HG03565 (cell line): ENCODE measurements around the gene FNBP1.

Experiments
- ATAC-seq: cut with Tn5 transposase; IDR thresholded peaks from one replicate; pipeline ENCODE4 v1.9.1; 2021; ENCODE audit warnings: mild to moderate bottlenecking, moderate library complexity; ENCODE audit not compliant: unreplicated experiment

Gene FNBP1

DNA sequence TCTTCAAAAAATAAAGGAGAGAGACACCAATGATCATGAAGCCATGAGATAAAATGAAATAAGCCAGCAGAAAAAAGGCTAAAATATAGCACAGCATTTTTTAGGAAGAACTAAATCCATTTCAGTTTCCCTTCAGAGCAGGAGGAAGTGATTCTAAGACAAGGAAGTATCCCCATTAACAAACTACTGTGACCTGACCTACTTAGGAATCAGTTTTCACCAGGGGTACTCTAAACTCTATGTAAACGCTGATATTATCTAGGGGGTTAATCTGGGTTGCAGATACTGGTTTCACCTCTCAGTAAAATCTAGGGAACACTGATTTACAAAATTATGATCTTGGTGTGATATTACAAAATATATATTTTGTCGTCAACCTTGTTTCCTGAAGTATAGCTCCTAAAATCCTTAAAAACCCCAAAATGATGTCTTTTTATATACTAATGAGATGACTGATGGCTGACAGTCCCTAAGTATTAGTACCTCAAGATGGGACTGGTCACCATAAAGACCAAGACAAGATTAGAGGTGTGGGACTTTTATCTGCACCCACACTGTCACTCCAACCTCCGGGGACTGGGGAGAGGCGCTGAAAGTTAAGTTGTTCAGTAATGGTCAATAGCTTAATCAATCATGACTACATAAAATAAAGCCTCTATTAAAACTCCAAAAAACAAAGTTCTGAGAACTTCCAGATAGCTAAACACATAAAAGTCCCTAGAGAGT lies 2.9 kb upstream of the FNBP1 start:
- no peak for ATAC-seq

- no peak for ATAC-seq
Measured at GRCh38 chr9:130043654-130044623, 950 bp upstream of the FNBP1 start.

DNA sequence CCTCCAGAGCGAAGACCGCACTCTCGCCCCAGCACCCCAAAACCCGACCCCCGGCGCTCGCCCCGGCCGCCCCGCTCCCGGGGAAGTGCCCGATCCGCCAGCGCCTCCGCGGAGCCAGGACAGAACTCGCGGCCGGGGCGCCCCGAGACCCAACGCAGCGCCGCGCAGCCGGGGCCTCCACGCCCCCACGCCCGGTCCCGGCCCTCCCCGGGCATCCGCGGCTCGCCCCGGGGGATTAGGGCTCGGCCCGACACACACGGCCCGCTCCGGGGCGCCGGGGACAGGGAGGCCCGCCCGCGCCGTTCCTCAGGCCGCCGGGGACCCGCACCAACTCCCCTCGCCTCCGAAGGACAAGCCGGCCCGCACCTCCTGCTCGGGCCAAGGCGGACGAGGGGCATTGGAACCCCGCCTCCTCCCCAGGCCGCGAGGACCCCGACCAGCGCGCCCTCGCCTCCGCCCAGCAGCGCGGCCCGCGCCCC lies 544 bp downstream of the FNBP1 start:
- ATAC-seq: no peak

- ATAC-seq: no peak
Measured at GRCh38 chr9:130041648-130042405, 1.2 kb downstream of the FNBP1 start.

DNA sequence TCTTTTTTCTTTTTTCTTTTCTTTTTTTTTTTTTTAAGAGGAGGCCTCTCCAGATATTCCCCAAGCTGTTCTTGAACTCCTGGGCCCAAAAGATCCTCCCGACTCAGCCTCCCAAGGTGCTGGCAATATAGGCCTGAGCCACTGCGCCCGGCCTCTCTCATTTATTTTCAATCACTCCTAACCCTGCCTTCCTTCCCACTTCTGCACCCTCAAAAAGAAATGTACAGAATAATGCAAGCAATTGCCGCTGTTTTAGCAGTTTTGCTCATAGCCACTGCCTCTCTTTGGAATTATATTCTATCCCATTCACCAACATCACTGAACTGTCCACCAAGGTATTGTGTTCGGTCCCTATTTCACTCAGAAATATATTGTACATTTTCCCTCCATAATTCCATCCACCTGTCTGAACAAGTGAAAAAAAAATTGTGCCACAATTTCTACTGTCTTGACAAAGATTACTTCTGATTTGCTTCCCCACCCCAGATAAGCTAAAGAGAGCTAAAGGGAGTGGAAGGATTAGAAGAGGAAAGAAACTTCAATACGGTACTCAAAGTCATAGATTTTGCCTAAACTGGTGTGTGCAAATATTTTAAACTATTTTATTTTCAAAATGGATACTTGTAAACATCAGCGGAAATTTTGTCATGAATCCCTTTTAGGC lies 1.9 kb downstream of the FNBP1 start:
- ATAC-seq: no peak

DNA sequence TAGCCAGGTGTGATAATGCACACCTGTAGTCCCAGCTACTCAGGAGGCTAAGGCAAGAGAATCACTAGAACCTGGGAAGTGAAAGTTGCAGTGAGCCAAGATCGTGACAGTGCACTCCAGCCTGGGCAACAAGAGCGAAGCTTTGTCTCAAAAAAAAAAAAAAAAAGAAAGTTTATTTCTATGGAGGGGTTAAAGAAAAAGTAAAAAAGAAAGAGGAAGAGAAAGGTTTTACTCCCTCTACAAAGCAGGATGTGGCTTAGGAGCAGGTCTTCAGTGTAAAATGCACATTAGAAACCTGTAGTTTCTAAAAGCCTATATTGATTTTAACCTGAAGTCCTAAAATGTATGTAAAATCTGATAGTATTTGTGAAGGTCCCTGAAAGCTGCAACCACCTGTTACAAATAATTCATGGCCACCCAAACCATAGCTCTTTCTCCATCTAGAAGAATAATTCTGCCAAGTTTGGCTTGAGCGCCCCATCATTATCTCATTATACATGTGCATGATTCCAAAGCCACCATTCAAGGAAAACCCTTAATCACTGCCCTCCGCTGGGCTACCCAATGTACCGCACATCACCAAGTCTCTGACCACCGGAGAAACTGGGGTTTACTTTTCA lies 3.4 kb downstream of the FNBP1 start:
- no peak for ATAC-seq

DNA sequence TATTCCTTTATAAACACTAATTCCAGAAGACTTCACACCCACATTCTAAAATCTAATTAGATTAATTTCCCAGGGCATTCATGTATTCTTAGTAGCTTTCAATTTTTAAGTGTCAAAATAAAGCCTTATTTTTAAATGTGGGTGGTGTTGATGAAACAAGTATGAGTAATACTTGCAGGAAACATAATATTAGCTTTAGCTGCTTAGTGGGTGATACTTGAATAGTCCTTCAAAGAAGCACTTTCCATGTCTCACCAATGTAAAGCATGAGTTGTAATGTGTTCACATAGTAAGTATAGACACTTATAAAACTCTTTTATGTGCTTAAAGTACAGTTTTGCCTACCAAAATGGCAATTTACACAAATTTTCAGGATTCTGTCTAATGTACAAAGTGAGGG lies 6.9 kb downstream of the FNBP1 start:
- no peak for ATAC-seq

DNA sequence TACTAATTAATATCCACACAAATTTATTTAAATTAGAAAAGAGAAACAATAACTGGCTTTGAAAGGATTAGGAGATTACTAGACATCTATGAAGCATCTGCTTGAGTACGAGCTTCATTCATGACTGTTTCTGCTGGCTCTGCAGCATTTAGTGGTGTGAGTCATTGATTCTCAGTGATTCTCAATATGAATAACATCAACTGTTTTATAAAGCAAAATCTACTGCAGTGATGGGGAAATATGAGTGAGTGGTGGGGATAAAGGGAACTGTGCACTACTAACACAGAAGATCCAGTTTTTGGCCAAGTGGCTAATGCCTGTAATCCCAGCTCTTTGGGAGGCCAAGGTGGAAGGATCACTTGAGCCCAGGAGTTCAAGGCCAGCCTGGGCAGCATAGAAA lies 8.4 kb downstream of the FNBP1 start:
- ATAC-seq: no peak

GRCh38 chr9:130030651-130031127 lies 12.3 kb downstream of the FNBP1 start:
- ATAC-seq: no peak

- ATAC-seq: no peak
Measured at GRCh38 chr9:130029223-130029973, 13.6 kb downstream of the FNBP1 start.

- no peak for ATAC-seq
Measured at GRCh38 chr9:130028493-130029222, 14.3 kb downstream of the FNBP1 start.

DNA sequence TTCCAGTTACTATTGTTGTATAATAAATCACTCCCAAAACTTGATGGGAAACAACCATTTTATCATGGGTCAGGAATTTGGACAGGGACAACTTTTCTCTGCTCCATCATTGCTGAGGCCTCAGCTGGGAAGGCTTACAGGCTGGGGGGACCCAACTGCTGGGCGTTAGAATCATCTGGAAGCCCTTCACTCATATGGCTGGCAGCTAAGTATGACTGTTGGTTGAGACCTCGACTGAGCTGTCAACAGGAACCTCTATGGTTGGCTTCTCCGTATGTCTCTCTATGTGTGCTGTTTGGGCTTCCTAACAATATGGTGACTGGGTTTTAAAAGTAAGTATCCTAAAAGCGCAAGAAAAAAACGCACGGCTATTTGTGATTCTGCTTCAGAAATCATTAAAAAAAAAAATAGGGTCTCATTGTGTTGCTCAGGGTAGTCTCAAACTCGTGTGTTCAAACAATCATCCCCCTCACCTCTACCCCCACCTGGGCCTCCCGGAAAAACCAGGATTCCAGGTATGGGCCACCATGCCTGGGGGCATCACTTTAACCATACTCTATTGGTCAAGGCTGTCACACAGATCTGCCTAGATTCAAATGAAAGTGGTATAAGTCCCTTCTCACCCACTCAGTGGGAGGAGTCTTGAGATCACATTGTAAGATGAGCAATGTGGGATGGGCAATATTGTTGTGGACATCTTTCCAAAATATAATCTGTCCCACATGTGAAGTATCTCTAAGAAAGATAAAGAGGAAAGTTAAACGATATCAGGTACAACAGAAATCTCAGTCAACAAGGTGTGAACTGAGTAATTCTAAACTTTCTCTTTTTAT lies 15.2 kb downstream of the FNBP1 start:
- ATAC-seq: no peak

DNA sequence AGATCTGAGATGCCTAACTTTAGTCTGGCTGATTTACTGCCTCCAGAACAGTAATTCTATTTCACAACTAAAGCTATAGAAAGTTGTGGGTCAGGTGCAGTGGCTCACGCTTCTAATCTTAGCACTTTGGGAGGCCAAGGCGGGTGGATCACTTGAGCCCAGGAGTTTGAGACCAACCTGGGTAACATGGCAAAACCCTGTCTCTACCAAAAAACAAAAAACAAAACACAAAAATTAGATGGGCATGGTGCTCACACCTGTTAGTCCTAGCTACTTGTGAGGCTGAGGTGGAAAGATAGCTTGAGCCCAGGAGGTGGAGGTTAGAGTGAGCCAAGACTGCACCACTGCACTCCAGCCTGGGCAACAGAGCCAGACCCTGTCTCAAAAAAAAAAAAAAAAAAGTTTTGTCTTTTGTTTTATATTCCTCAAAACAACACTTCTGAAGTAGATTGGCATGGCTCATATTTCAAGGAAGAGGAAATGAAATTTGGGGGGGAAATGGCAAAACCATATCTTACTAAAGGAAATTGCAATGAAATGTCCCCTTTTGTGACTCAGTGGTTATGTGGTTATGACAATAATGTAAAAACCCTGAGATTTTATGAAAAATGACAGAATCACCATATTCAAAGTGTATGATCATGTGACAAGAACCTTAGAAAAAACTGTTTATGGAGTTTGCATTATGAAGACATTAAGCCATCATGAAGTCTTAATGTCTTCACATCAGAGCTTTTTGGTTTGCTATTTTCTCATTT lies 16.2 kb downstream of the FNBP1 start:
- no peak for ATAC-seq

DNA sequence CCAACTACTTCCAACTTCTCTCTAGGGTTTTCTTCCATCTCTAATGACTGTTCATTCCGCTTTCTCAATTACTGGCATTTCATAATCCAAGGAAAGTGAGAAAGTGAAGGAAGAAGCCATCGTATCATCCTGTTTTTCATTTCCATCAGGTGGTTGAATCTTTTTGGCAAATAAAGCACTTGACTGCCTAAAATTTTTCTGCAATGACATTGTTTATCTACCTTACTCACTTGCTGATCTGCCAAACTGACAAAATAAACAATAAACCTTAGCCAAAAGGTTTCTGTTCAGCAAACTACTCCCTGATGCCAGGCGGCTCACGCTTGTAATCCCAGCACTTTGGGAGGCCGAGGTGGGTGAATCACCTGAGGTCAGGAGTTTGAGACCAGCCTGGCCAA lies 18.4 kb downstream of the FNBP1 start:
- ATAC-seq: no peak

DNA sequence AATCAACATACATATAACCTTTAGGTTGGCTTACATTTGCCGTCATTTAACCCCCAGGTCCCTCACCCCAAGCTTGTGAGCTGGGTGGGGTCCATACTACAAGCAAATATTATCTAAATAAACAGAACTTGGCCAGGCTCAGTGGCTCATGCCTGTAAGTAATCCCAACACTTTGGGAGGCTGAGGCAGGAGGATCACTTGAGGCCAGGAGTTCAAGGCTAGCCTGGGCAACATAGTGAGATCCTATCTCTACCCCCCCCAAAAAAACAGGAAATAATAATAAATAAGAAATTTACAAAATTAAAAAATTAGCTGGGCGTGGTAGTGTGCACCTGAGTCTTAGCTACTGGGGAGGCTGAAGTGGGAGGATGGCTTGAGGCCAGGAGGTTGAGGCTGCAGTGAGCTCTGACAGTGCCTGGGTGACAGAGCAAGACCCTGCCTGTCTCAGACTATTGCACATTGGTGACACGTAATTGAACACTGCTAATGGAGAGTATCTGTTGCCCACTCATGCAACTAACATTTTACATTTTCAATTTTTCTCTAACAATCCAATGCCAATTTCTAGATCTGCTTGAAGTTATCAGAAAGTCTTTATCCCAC lies 18.9 kb downstream of the FNBP1 start:
- no peak for ATAC-seq

GRCh38 chr9:130023144-130023787 lies 19.7 kb downstream of the FNBP1 start:
- ATAC-seq: peak; percentile 24
